Measurements from ENCODE around the gene GTF2H2C.
"Not testable (repeated sequence)": the region's sequence is repeated elsewhere in the genome, so short reads cannot be mapped to it uniquely, and the experiment has no call there.

Gene GTF2H2C

DNA sequence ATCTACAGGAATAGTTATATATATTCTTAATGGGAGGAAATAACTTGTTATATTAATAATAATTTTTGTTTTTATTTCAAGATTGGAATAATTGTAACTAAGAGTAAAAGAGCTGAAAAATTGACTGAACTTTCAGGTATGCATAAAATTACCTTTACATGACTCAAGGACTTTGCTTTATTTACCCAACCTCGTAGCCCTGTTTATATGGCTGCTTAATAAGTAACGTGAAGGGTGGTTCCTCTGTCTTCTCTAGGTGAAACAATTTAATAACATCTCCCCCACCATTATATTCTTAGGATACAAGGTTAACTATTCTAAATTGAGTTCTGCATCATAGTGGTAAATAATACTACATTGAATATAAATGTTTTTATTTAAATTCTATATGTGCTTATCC, 8.1 kb downstream of the GTF2H2C start:
- not testable (repeated sequence) for DNase-seq

DNA sequence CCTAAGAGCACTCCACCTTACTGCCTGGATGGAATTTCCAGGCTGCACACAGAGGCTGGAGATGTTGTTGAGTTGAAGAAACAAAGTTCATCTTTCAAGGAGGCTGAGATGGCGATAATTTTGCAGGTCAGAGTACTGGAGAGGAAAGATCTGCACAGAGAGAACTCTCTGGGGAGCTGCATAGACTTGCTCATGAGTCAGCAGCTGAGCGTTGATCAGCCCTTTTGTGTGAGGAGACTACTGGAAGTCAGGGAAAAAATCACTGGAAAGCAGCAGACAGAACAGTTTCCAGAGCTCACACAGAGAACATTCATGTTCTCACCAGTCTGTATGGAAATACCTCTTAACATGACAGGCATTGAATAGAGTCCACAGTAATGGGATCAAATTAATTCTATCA, 23.4 kb downstream of the GTF2H2C start:
- not testable (repeated sequence) for DNase-seq

DNA sequence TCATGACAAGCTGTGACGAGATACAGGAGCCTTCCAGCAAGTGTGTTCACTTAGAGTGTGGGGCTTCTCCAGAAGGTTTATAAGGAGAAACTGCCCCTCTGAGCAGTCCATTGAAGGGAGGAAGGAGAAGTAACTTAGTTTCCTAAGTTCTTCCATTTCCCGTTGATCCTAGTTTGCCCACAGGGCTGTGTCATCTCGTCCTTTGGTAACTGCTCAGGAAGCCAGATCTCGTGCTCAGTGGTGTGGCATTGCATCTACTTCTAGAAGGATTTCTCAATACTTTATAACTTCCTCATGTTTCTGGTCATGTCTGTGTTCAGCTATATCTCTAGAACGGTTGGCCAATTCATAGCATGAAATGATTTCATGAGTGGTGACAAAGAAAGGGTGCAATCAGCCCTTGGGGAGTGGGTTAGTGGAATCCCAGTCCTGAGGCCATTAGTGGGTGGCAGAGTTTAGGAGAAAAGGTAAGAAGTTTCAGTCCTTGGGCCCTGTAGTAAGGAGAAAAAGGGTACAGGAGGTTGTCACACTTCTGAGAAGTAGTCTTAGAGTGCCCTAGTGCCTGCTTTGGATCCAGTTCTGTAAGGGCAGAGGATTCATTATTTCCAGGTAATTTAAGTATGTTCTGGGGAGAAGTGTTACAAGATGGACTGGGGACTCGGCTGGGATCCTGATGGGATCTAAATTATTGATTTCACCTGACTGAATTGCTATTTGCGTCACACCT, 36.3 kb downstream of the GTF2H2C start:
- not testable (repeated sequence) for DNase-seq

DNA sequence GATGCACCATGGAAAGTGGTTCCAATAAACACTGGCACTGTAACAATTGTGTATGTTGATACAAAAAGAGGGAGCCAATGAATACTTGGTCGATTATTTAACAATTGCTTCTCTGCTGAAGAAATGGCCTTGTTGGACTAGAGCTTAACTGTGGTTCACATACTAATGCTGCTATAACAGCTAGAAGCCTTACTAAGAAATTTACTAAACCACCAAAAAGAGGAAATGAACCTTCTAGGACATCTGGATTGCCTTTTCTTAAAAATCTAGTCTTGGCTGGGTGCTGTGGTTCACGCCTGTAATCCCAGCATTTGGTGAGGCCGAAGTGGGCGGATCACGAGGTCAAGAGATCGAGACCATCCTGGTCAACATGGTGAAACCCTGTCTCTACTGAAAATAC, 42.0 kb downstream of the GTF2H2C start:
- not testable (repeated sequence) for DNase-seq

DNA sequence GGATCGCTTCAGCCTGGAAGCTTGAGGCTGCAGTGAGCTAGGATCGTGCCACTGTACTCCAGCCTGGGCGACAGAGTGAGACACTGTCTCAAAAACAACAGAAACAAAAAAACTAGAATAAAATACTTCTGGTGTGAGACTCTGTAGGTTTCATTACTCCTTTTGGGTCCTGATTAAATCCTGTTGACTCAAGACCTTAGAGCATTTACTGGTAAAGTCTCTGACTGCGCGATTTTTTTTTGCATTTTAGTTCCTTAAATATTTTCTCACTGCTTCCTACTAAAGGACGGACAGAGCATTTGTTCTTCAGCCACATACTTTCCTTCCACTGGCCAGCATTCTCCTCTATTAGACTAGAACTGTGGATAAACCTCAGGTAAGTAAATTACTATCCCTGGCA, 46.8 kb downstream of the GTF2H2C start:
- DNase-seq: not testable (repeated sequence)

DNA sequence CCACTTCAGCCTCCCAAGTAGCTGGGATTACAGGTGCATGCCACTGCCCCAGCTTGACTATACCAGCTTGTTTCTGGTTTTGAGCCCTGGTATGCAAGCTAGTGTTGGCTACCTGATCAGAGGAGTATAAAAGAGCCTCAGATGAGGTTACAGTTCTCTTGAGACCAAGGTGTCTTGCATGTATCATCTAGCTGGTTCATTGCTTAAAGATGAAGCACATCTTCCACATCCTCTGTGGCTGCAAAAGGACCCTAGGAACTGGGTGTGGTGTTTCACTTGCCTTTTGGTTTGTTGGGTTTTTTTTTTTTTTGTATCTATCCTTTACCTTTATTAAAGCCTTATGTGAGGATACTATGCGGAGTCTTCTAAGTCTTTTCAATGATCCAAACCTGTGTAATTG, 47.8 kb downstream of the GTF2H2C start:
- not testable (repeated sequence) for DNase-seq

DNA sequence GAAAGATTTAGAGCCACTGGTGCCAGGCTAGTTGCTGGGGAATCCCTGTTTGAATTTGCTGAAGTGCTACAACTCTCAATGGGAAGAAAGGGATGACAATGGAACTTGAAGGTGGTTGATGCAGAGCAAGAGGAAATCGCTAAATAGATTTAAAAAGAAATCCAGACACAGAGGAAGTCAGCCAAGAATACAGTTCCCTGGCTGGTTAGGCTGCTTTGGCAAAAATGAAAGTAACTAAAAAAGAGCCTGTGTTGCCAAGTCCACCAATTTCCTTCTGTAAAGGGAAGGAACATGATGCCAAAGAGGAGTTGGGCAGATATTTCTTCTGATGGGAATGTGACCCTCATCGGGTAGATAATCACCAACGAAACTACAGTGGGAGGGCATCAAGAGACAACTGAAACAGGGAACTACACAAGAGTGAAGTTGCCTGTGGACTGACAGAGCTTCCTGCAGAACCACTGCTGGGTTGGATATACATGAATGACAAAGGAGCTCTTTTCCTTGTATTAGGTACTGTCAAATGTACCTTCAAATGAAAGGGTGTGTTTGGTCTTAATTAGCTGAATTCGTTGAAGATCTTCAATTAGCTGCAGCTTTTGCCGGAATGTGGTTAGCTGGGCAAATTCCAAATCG, 49.0 kb downstream of the GTF2H2C start:
- not testable (repeated sequence) for DNase-seq

DNA sequence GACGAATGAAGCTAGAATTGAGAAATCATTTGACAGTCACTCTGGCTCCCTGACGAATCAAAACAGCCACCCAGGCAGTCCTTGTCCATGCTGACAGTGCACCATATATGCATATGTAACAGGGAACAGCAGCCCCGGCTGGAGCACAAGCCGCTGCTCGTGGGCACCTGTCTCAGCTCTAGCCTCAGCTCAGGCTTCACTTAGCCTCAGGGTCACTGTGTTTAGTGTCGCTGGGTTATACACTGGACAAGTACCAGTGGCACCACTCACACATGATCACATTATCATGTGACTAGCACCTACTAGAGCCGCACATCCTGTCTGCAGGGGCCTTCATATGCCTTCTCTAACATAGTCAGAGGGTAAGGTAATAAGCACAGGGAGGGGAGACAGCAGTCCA, 54.9 kb downstream of the GTF2H2C start:
- not testable (repeated sequence) for DNase-seq

DNA sequence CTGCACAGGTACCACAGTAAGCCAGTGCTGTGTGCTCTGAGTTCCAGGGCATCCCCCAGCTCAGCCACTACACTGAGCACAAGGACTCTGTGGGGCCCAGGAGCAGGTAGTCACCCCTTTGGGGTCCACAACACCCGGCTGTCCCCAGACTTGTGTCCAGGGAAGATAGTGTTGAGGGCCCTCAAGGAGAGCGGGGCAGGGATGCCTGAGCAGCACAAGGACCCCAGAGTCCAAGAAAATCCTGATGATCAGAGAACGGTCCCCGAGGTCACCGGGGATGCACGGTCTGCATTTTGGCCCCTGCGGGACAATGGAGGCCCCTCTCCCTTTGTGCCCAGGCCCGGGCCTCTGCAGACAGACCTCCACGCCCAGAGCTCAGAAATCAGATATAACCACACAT, 71.9 kb downstream of the GTF2H2C start:
- not testable (repeated sequence) for DNase-seq
